IMR-90 (cell line): ENCODE results near the gene ATRNL1.

Experiments
- BHLHE40 ChIP-seq: fragments of 150-350 bp; IDR thresholded peaks from 2 replicates; pipeline ENCODE4 v1.6.1; 2016; ENCODE audit warnings: mild to moderate bottlenecking, low read depth, low read length
- CHD1 ChIP-seq: IDR thresholded peaks from 2 replicates; pipeline ENCODE4 v1.6.1; 2012; ENCODE audit warnings: low read depth, low read length, improper control_type of control experiment
- CTCF ChIP-seq: conservative IDR thresholded peaks from 2 replicates; pipeline ENCODE4 v1.5.1; 2012; ENCODE audit warnings: mild to moderate bottlenecking, low read depth, low read length, improper control_type of control experiment
- FOS ChIP-seq: fragments of 150-350 bp; IDR thresholded peaks from 2 replicates; pipeline ENCODE4 v1.6.1; 2016; ENCODE audit warnings: low read depth, low read length
- MAFK ChIP-seq: IDR thresholded peaks from 2 replicates; pipeline ENCODE4 v1.6.1; 2012; ENCODE audit warnings: low read depth, low read length, improper control_type of control experiment
- MAZ ChIP-seq: IDR thresholded peaks from 2 replicates; pipeline ENCODE4 v1.6.1; 2012; ENCODE audit warnings: low read depth, mild to moderate bottlenecking, low read length, improper control_type of control experiment, moderate library complexity, borderline replicate concordance
- MXI1 ChIP-seq: IDR thresholded peaks from 2 replicates; pipeline ENCODE4 v1.6.1; 2012; ENCODE audit warnings: low read depth, mild to moderate bottlenecking, low read length, moderate library complexity, borderline replicate concordance
- NFE2L2 ChIP-seq: fragments of 150-350 bp; IDR thresholded peaks from 2 replicates; pipeline ENCODE4 v1.6.1; 2016; ENCODE audit warnings: low read depth, mild to moderate bottlenecking, low read length
- POLR2A ChIP-seq: IDR thresholded peaks from 2 replicates; pipeline ENCODE4 v1.6.1; 2012; ENCODE audit warnings: mild to moderate bottlenecking, low read depth, low read length
- RAD21 ChIP-seq: IDR thresholded peaks from 2 replicates; pipeline ENCODE4 v1.6.1; 2012; ENCODE audit warnings: low read length, improper control_type of control experiment
- RCOR1 ChIP-seq: IDR thresholded peaks from 2 replicates; pipeline ENCODE4 v1.6.1; 2012; ENCODE audit warnings: mild to moderate bottlenecking, low read length, improper control_type of control experiment; ENCODE audit not compliant: insufficient replicate concordance
- RFX5 ChIP-seq: IDR thresholded peaks from 2 replicates; pipeline ENCODE4 v1.8.0; 2012; ENCODE audit warnings: low read depth, mild to moderate bottlenecking, low read length, moderate library complexity
- USF2 ChIP-seq: fragments of 150-350 bp; IDR thresholded peaks from 2 replicates; pipeline ENCODE4 v1.6.1; 2017; ENCODE audit warnings: mild to moderate bottlenecking, antibody characterized with exemption, low read length, low read depth

DNA sequence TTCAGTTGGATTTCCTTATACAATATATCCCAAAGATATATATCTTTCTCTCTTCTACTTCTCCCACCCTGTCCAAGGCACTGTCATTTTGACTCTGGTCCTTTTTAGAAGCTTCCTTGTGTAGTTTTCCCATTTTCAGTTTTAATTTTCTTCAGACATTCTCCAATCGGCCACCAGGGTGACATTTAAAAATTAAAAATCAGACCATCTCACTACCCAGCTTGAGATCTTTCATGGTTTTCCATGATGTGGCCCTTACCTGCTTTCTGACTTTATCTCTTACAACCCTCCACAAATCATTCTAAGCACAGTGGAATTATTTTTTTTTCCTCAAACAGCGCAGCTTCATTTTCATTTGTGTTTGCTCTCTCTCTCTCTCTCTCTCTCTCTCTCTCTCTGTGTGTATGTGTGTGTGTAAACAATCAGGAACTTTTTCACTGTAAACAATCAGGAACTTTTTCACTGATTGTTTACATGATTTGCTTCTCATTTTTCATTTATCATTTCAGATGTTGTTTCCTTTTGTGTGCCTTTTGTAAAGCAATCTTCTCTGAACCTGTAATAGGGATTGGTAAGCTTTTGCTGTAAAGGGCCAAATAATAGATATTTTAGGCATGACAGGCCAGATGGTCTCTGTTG is 348.9 kb downstream of the ATRNL1 start:
- TF ChIP-seq POLR2A (no peak), CTCF (no peak), CHD1 (no peak), RAD21 (no peak), USF2 (no peak), FOS (no peak), RFX5 (no peak), MXI1 (no peak), MAZ (no peak), NFE2L2 (no peak), BHLHE40 (no peak), MAFK (no peak), RCOR1 (no peak)
